Activated naive CD8-positive, alpha-beta T cell (primary cell): ENCODE results near the gene EYA2.

Experiments
- H3K27ac Mint-ChIP-seq: one replicate; pipeline ENCODE4 v1.8.0; 2021; ENCODE audit warnings: mixed read lengths
- H3K27me3 Mint-ChIP-seq: one replicate; pipeline ENCODE4 v1.8.0; 2021; ENCODE audit warnings: mixed read lengths
- H3K36me3 Mint-ChIP-seq: one replicate; pipeline ENCODE4 v1.8.0; 2021; ENCODE audit warnings: mixed read lengths
- H3K4me1 Mint-ChIP-seq: one replicate; pipeline ENCODE4 v1.8.0; 2021; ENCODE audit warnings: low read depth, mixed read lengths
- H3K4me3 Mint-ChIP-seq: one replicate; pipeline ENCODE4 v1.8.0; 2021; ENCODE audit warnings: mild to moderate bottlenecking, mixed read lengths
- H3K9me3 Mint-ChIP-seq: one replicate; pipeline ENCODE4 v1.8.0; 2021; ENCODE audit warnings: low read depth, mixed read lengths

Gene EYA2

GRCh38 chr20:47044938-47045337 lies 150.3 kb downstream of the EYA2 start:
- Mint-ChIP-seq H3K4me1 (no peaks in the 10 kb centered on the region), H3K27ac (no peak overlapping the region), H3K9me3 (no peaks in the 10 kb centered on the region), H3K27me3 (peaks cover 8% of the 10 kb centered on the region), H3K36me3 (no peaks in the 10 kb centered on the region), H3K4me3 (no peak overlapping the region)

- Mint-ChIP-seq H3K4me1 (no peaks in the 10 kb centered on the region), H3K4me3 (no peak overlapping the region), H3K27ac (no peak overlapping the region), H3K27me3 (peaks cover 7% of the 10 kb centered on the region), H3K36me3 (no peaks in the 10 kb centered on the region), H3K9me3 (no peaks in the 10 kb centered on the region)
Measured at GRCh38 chr20:47048054-47048453, 153.4 kb downstream of the EYA2 start.

- Mint-ChIP-seq H3K4me1 (no peaks in the 10 kb centered on the region), H3K36me3 (no peaks in the 10 kb centered on the region), H3K27ac (no peak overlapping the region), H3K4me3 (no peak overlapping the region), H3K9me3 (no peaks in the 10 kb centered on the region), H3K27me3 (peaks cover 3% of the 10 kb centered on the region)
Measured at GRCh38 chr20:47049771-47050170, 155.1 kb downstream of the EYA2 start.

GRCh38 chr20:47050996-47051395 lies 156.4 kb downstream of the EYA2 start:
- Mint-ChIP-seq H3K4me1 (no peaks in the 10 kb centered on the region), H3K27me3 (peaks cover 8% of the 10 kb centered on the region), H3K36me3 (no peaks in the 10 kb centered on the region), H3K4me3 (no peak overlapping the region), H3K9me3 (no peaks in the 10 kb centered on the region), H3K27ac (no peak overlapping the region)

- no peaks in the 10 kb centered on the region for H3K36me3 Mint-ChIP-seq
- H3K4me1 Mint-ChIP-seq, result no peaks in the 10 kb centered on the region
- no peaks in the 10 kb centered on the region for H3K9me3 Mint-ChIP-seq
- H3K27ac Mint-ChIP-seq, result no peak overlapping the region
- no peak overlapping the region for H3K4me3 Mint-ChIP-seq
- H3K27me3 Mint-ChIP-seq, result peaks cover 10% of the 10 kb centered on the region
Measured at GRCh38 chr20:47051936-47052526, 157.4 kb downstream of the EYA2 start.

GRCh38 chr20:47054506-47054905 lies 159.9 kb downstream of the EYA2 start:
- Mint-ChIP-seq H3K27ac (no peak overlapping the region), H3K4me3 (no peak overlapping the region), H3K27me3 (peaks cover 7% of the 10 kb centered on the region), H3K4me1 (no peaks in the 10 kb centered on the region), H3K36me3 (no peaks in the 10 kb centered on the region), H3K9me3 (no peaks in the 10 kb centered on the region)

- Mint-ChIP-seq H3K27me3 (peaks cover 7% of the 10 kb centered on the region), H3K27ac (no peak overlapping the region), H3K36me3 (no peaks in the 10 kb centered on the region), H3K4me1 (no peaks in the 10 kb centered on the region), H3K9me3 (no peaks in the 10 kb centered on the region), H3K4me3 (no peak overlapping the region)
Measured at GRCh38 chr20:47054945-47055344, 160.3 kb downstream of the EYA2 start.

GRCh38 chr20:47055699-47056369 lies 161.2 kb downstream of the EYA2 start:
- Mint-ChIP-seq H3K27ac (no peak overlapping the region), H3K4me1 (no peaks in the 10 kb centered on the region), H3K27me3 (peaks cover 7% of the 10 kb centered on the region), H3K9me3 (no peaks in the 10 kb centered on the region), H3K4me3 (no peak overlapping the region), H3K36me3 (no peaks in the 10 kb centered on the region)

- H3K9me3 Mint-ChIP-seq, result no peaks in the 10 kb centered on the region
- no peaks in the 10 kb centered on the region for H3K36me3 Mint-ChIP-seq
- no peaks in the 10 kb centered on the region for H3K4me1 Mint-ChIP-seq
- no peak overlapping the region for H3K27ac Mint-ChIP-seq
- H3K27me3 Mint-ChIP-seq, result peaks cover 7% of the 10 kb centered on the region
- no peak overlapping the region for H3K4me3 Mint-ChIP-seq
Measured at GRCh38 chr20:47057661-47058060, 163.0 kb downstream of the EYA2 start.

- no peaks in the 10 kb centered on the region for H3K36me3 Mint-ChIP-seq
- no peak overlapping the region for H3K27ac Mint-ChIP-seq
- H3K4me1 Mint-ChIP-seq, result no peaks in the 10 kb centered on the region
- no peaks in the 10 kb centered on the region for H3K9me3 Mint-ChIP-seq
- H3K4me3 Mint-ChIP-seq, result no peak overlapping the region
- peaks cover 7% of the 10 kb centered on the region for H3K27me3 Mint-ChIP-seq
Measured at GRCh38 chr20:47058236-47058635, 163.6 kb downstream of the EYA2 start.

- Mint-ChIP-seq H3K27ac (no peak overlapping the region), H3K9me3 (no peaks in the 10 kb centered on the region), H3K4me1 (no peaks in the 10 kb centered on the region), H3K27me3 (peaks cover 8% of the 10 kb centered on the region), H3K36me3 (no peaks in the 10 kb centered on the region), H3K4me3 (no peak overlapping the region)
Measured at GRCh38 chr20:47059536-47059935, 164.9 kb downstream of the EYA2 start.

- Mint-ChIP-seq H3K27me3 (peaks cover 4% of the 10 kb centered on the region), H3K4me1 (no peaks in the 10 kb centered on the region), H3K4me3 (no peak overlapping the region), H3K9me3 (no peaks in the 10 kb centered on the region), H3K36me3 (no peaks in the 10 kb centered on the region), H3K27ac (no peak overlapping the region)
Measured at GRCh38 chr20:47061549-47061948, 166.9 kb downstream of the EYA2 start.

- no peak overlapping the region for H3K27ac Mint-ChIP-seq
- peaks cover 4% of the 10 kb centered on the region for H3K9me3 Mint-ChIP-seq
- no peaks in the 10 kb centered on the region for H3K4me1 Mint-ChIP-seq
- H3K27me3 Mint-ChIP-seq, result peaks cover 4% of the 10 kb centered on the region
- H3K4me3 Mint-ChIP-seq, result no peak overlapping the region
- no peaks in the 10 kb centered on the region for H3K36me3 Mint-ChIP-seq
Measured at GRCh38 chr20:47062226-47062890, 167.7 kb downstream of the EYA2 start.

GRCh38 chr20:47063407-47063806 lies 168.8 kb downstream of the EYA2 start:
- peaks cover 4% of the 10 kb centered on the region for H3K9me3 Mint-ChIP-seq
- H3K27me3 Mint-ChIP-seq, result peaks cover 4% of the 10 kb centered on the region
- H3K4me1 Mint-ChIP-seq, result no peaks in the 10 kb centered on the region
- no peak overlapping the region for H3K27ac Mint-ChIP-seq
- H3K36me3 Mint-ChIP-seq, result no peaks in the 10 kb centered on the region
- no peak overlapping the region for H3K4me3 Mint-ChIP-seq

GRCh38 chr20:47063808-47064207 lies 169.2 kb downstream of the EYA2 start:
- Mint-ChIP-seq H3K27ac (no peak overlapping the region), H3K4me3 (no peak overlapping the region), H3K4me1 (no peaks in the 10 kb centered on the region), H3K36me3 (no peaks in the 10 kb centered on the region), H3K9me3 (peaks cover 4% of the 10 kb centered on the region), H3K27me3 (peaks cover 4% of the 10 kb centered on the region)
